Effector memory CD4-positive, alpha-beta T cell (primary cell): ENCODE measurements around the gene MPIG6B.

Source experiments
- DNase-seq, 3 donors: peaks; one replicate each; pipeline ENCODE4 v3.0.0-alpha.2; 2020
- H3K27ac ChIP-seq: 2 replicates; pipeline ENCODE4 v1.7.0; 2013; ENCODE audit warnings: mild to moderate bottlenecking, low read length, moderate library complexity; ENCODE audit not compliant: insufficient read depth, poor library complexity, severe bottlenecking
- H3K27me3 ChIP-seq: replicated peaks from 2 replicates; pipeline ENCODE4 v1.7.0; 2013; ENCODE audit warnings: mild to moderate bottlenecking, low read length; ENCODE audit not compliant: insufficient read depth, control insufficient read depth, poor library complexity, severe bottlenecking
- H3K36me3 ChIP-seq: 2 replicates; pipeline ENCODE4 v1.7.0; 2013; ENCODE audit warnings: mild to moderate bottlenecking, low read length, moderate library complexity; ENCODE audit not compliant: control insufficient read depth, insufficient read depth
- H3K4me1 ChIP-seq: 2 replicates; pipeline ENCODE4 v1.7.0; 2013; ENCODE audit warnings: low read length, mild to moderate bottlenecking; ENCODE audit not compliant: control insufficient read depth, insufficient read depth, poor library complexity, severe bottlenecking
- H3K4me3 ChIP-seq: 2 replicates; pipeline ENCODE4 v1.7.0; 2013; ENCODE audit warnings: low read length, low read depth, mild to moderate bottlenecking; ENCODE audit not compliant: insufficient read depth, poor library complexity, severe bottlenecking
- H3K9me3 ChIP-seq: 2 replicates; pipeline ENCODE4 v1.7.0; 2013; ENCODE audit warnings: mild to moderate bottlenecking, low read length, moderate library complexity; ENCODE audit not compliant: control insufficient read depth

MPIG6B gene

GRCh38 chr6:31710523-31711219, 12.5 kb upstream of the MPIG6B start:
- no peaks in the 10 kb centered on the region for H3K27me3 ChIP-seq
- no peaks in the 10 kb centered on the region for H3K36me3 ChIP-seq
- H3K27ac ChIP-seq = no peak overlapping the region
- H3K9me3 ChIP-seq = no peaks in the 10 kb centered on the region
- no peak for DNase-seq
- H3K4me1 ChIP-seq = peaks cover 3% of the 10 kb centered on the region
- H3K4me3 ChIP-seq = no peak overlapping the region

GRCh38 chr6:31711233-31711632, 11.9 kb upstream of the MPIG6B start:
- H3K4me1 ChIP-seq = peaks cover 3% of the 10 kb centered on the region
- no peak for DNase-seq
- H3K36me3 ChIP-seq = no peaks in the 10 kb centered on the region
- H3K4me3 ChIP-seq = no peak overlapping the region
- H3K27ac ChIP-seq = no peak overlapping the region
- no peaks in the 10 kb centered on the region for H3K27me3 ChIP-seq
- no peaks in the 10 kb centered on the region for H3K9me3 ChIP-seq

- Histone ChIP-seq H3K36me3 (no peaks in the 10 kb centered on the region), H3K4me1 (peaks cover 3% of the 10 kb centered on the region), H3K9me3 (no peaks in the 10 kb centered on the region), H3K27ac (no peak overlapping the region), H3K27me3 (no peaks in the 10 kb centered on the region), H3K4me3 (no peak overlapping the region)
- no peak for DNase-seq
Measured at GRCh38 chr6:31712296-31712695, 10.9 kb upstream of the MPIG6B start.

GRCh38 chr6:31713465-31713864, 9.7 kb upstream of the MPIG6B start:
- Histone ChIP-seq H3K4me1 (peaks cover 3% of the 10 kb centered on the region), H3K9me3 (no peaks in the 10 kb centered on the region), H3K36me3 (no peaks in the 10 kb centered on the region), H3K27ac (no peak overlapping the region), H3K27me3 (no peaks in the 10 kb centered on the region), H3K4me3 (no peak overlapping the region)
- DNase-seq = no peak

- H3K9me3 ChIP-seq = no peaks in the 10 kb centered on the region
- no peak overlapping the region for H3K4me3 ChIP-seq
- peaks cover 3% of the 10 kb centered on the region for H3K4me1 ChIP-seq
- no peak for DNase-seq
- no peaks in the 10 kb centered on the region for H3K27me3 ChIP-seq
- H3K27ac ChIP-seq = no peak overlapping the region
- H3K36me3 ChIP-seq = no peaks in the 10 kb centered on the region
Measured at GRCh38 chr6:31713991-31714684, 9.0 kb upstream of the MPIG6B start.

GRCh38 chr6:31715022-31715958, 7.9 kb upstream of the MPIG6B start, which contains the start of gene LY6G6D:
TSS of gene LY6G6D (plus strand) at chr6:31715348. CDS start at chr6:31715356, 8 bp downstream.
- no peaks in the 10 kb centered on the region for H3K36me3 ChIP-seq
- H3K27ac ChIP-seq = no peak within 1 kb of the TSS
- H3K4me3 ChIP-seq = no peak within 1 kb of the TSS
- no peak for DNase-seq
- no peaks in the 10 kb centered on the region for H3K9me3 ChIP-seq
- no peaks in the 10 kb centered on the region for H3K27me3 ChIP-seq
- peaks cover 3% of the 10 kb centered on the region for H3K4me1 ChIP-seq

- H3K27me3 ChIP-seq = no peaks in the 10 kb centered on the region
- H3K4me1 ChIP-seq = no peaks in the 10 kb centered on the region
- H3K27ac ChIP-seq = no peak overlapping the region
- H3K4me3 ChIP-seq = no peak overlapping the region
- H3K36me3 ChIP-seq = no peaks in the 10 kb centered on the region
- H3K9me3 ChIP-seq = no peaks in the 10 kb centered on the region
- DNase-seq = no peak
Measured at GRCh38 chr6:31717499-31718222, 5.5 kb upstream of the MPIG6B start.

GRCh38 chr6:31718265-31718664, 4.9 kb upstream of the MPIG6B start:
- no peak for DNase-seq
- no peaks in the 10 kb centered on the region for H3K4me1 ChIP-seq
- no peaks in the 10 kb centered on the region for H3K36me3 ChIP-seq
- H3K27ac ChIP-seq = no peak overlapping the region
- no peak overlapping the region for H3K4me3 ChIP-seq
- H3K27me3 ChIP-seq = no peaks in the 10 kb centered on the region
- H3K9me3 ChIP-seq = no peaks in the 10 kb centered on the region

- Histone ChIP-seq H3K4me3 (no peak overlapping the region), H3K36me3 (no peaks in the 10 kb centered on the region), H3K27me3 (no peaks in the 10 kb centered on the region), H3K27ac (no peak overlapping the region), H3K4me1 (no peaks in the 10 kb centered on the region), H3K9me3 (no peaks in the 10 kb centered on the region)
- no peak for DNase-seq
Measured at GRCh38 chr6:31719001-31719400, 4.2 kb upstream of the MPIG6B start.
